Measurements from ENCODE around the gene SLC9A9.
"Not testable (repeated sequence)": the region's sequence is repeated elsewhere in the genome, so short reads cannot be mapped to it uniquely, and the experiment has no call there.

SLC9A9 gene

DNA sequence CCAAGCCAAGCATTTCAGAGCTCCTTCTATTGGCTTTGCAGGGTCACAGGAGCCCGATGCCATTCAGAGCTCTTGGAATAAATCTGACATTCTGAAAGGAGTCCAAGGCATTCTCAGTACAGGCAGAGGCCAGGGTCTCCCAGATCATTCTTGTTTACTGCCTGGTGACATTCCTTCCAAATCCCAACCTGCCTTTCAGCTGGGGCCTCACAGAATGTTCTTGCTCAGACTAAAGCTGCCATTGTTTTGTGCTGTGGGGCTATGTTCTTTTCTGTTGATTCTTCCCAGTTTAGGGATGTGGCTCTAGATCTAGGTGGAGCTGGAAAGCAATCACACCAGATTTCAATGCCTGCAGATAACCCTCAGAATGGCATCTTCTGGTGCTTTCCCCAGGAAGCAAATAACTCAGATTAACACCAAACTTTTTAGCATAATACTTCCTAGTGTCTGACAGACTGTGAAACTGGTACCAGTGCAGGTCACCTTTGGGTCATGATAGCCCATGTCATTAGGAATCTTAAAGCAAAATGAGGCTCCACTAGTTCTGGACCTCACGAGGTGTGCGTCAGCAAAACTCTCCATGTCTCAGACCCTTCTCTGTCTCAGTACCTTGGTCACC lies 561.8 kb downstream of the SLC9A9 start:
- no peak for DNase-seq (ENCODE audit: low spot score)

GRCh38 chr3:143283432-143284128 lies 564.7 kb downstream of the SLC9A9 start:
- no peak for DNase-seq (ENCODE audit: low spot score)

DNA sequence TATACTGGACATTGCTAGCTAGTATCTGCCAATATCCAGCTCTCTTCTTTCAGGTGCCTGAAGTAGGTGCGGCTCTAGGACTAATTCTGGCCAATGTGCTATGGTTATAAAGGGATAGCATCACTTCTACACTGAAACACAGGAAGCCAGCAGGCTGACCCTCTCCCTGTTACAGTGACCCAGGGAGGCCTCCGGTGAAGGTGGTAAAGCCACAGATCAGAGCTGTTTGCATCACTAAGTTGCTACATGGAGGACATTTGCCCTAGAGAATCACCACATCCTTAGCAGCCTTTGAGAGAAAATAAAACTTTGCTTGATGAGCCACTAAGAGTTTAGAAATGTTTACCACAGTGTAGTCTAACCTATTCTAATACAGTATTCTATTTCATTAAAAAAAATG lies 567.3 kb downstream of the SLC9A9 start:
- no peak for DNase-seq (ENCODE audit: low spot score)

DNA sequence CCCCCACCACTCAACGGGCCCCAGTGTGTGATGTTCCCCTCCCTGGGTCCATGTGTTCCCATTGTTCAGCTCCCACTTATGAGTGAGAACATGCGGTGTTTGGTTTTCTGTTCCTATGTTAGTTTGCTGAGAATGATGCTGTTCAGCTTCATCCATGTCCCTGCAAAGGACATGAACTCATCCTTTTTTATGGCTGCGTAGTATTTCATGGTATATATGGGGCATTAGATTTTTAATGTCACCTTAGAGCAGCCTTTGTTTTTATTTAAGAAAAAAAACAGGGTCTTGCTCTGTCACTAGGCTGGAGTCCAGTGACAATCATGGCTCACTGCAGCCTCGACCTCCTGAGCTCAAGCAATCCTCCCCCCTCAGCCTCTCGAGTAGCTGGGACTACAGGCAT lies 568.7 kb downstream of the SLC9A9 start:
- not testable (repeated sequence) for DNase-seq (ENCODE audit: low spot score)

DNA sequence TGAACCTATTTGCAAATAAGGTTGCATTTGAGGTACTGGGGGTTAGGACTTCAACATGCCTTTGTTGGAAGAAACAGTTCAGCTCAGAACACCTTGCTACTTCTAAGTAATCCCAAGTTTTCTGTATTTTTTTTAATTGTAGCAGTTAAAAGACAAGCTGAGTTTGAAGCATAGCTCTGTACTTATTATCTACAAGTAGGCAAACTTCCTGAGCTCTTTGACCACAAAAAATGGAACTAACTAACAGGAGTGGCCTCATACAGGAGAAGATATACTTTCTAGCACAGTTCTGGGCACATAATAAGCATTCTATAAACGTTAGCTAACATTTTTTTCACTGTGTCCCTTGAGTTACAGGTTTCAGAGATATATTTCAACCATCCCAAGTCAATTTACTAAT lies 569.5 kb downstream of the SLC9A9 start:
- DNase-seq (ENCODE audit: low spot score): no peak

DNA sequence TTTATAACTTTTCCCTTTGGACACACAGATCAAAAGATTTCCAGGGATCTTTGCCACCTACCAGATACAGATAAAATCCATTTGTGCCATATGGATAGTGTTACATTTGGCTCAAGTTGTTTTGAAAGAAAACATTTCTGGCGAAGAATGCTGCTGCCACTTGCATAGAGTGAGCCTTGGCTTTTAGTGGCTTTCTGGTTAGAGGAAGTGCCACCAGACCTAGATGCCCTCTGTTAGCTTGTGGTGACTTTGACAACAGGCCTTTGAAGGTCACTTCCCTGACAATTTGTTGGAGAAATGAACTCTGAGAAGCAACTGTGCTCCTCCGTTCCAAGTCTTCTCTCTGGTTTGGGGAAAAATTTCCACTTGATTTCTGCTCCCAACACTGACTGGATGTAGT lies 570.7 kb downstream of the SLC9A9 start:
- no peak for DNase-seq (ENCODE audit: low spot score)

DNA sequence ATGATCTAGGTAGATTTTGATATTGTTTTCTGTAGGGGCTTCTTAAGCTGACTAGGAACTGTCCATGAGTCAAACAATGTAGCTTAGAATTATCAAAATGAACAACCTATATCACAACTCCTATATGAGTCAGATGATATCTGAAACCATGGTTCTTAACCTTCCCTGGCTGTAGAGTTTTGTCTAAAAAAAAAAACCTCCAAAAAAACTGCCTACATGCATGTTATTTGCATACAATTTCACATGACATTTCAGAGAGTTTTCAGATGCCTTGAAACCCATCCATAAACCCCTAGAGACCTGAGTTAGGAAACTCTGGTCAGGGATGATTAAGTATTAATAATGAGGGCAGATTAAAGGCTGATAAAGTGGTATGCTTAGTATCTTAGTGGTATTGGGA lies 571.7 kb downstream of the SLC9A9 start:
- no peak for DNase-seq (ENCODE audit: low spot score)

GRCh38 chr3:143273975-143274690 lies 574.1 kb downstream of the SLC9A9 start:
- no peak for DNase-seq (ENCODE audit: low spot score)

DNA sequence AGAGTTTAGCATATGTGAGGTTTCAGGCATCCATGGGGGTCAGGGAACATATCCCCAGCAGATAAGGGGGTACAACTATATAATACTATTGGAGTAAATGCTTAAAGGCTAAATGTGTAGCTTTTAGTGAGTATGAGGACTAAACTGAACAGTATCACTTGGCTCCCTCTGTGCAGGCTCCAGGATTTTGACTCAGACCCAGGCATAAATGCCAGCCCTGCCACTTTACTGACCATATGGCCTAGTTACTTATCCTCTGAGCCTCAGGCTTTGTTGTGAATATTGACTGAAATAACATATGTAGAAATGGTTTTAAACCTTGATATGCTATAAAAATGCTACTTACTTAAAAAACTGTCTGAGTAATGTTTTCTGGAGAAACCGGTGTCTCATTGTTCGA lies 577.1 kb downstream of the SLC9A9 start:
- DNase-seq (ENCODE audit: low spot score): no peak

DNA sequence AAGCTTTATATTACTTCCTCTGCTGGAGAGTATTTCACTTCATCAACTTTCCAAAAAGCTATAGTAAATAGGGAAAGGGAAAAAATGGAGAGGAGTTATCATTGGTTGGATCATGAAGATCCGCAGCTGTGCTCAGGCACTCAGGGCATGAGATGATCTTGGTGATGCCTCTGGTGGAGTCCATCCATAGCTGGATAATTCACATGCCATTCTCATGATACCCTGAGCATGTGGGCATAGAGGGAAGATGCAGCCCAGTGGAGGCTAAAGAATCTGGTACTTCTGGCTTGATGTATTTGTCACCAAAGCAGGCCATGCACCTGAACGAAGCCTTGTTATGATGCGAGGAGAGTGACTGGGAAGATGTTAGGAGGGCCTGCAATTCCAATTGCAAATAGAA lies 578.5 kb downstream of the SLC9A9 start:
- no peak for DNase-seq (ENCODE audit: low spot score)

DNA sequence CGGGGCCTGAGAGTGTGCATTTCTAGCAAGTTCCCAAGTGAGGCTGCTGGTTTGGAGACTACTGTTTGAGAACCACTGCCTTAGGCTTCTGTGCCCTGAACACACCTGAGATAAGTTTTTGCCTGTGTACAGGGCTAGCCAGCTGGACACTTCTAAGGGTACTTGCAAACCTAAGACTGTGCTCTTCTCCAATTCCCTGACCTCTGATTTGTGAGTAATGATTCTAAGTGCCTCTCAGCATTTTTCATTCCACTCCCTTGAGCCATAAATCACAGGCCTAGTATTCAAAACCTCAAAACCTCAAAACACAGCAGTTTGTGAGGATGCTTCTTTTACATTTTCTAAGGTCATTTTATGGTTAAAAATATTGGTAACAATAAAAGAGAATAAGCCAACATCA lies 580.3 kb downstream of the SLC9A9 start:
- DNase-seq (ENCODE audit: low spot score): no peak

GRCh38 chr3:143266927-143267326 lies 581.3 kb downstream of the SLC9A9 start:
- no peak for DNase-seq (ENCODE audit: low spot score)

DNA sequence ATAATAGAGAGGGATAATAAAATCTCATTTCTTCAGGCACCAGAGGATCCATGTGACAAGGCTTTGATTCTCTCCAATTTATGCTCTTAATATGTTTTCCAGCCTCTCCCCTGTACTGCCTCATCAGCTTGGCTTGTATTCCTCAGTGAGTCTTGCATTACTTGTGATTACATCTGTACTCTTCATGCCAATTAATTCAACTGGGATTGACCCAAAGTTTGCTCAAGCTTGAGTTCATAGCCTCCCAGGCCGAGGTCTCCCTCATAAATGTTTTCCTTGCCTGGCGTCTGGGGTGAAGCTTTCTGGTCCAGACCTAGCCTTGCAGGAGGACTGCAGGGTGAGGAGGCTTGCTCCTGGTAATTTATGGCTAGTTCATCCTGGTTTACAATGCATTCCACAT lies 581.8 kb downstream of the SLC9A9 start:
- DNase-seq (ENCODE audit: low spot score): no peak

DNA sequence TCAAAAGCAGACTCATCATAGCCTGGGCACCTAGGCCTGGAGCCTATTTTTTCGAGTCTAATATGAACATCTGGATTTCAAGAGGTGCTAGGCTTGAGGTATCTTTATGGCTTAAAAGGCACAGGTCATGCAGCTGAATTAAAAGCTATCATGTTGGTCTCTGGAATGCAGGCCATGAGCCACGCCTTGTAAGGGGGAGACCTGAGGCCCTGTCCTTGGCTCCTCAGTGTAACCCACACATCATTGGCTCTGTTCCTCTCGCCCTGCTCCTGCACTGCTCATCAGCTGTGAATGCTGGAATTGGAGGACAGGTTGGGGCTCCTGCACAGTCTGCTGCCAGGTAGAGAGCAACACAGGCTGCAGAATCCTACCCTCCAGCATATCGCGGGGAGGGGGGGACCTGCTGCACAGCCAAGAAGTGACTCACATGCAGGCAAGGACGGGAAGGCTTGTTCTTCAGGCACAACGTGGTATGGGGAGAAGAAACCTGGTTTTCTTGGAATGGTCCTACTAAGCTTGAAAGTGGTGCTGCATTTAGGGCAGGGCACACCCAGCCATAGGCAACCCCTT lies 582.7 kb downstream of the SLC9A9 start:
- DNase-seq (ENCODE audit: low spot score): no peak

- no peak for DNase-seq (ENCODE audit: low spot score)
These were observed 584.3 kb downstream of the SLC9A9 start for GRCh38 chr3:143263852-143264513.

GRCh38 chr3:143261848-143262247 lies 586.4 kb downstream of the SLC9A9 start:
- DNase-seq (ENCODE audit: low spot score): no peak

DNA sequence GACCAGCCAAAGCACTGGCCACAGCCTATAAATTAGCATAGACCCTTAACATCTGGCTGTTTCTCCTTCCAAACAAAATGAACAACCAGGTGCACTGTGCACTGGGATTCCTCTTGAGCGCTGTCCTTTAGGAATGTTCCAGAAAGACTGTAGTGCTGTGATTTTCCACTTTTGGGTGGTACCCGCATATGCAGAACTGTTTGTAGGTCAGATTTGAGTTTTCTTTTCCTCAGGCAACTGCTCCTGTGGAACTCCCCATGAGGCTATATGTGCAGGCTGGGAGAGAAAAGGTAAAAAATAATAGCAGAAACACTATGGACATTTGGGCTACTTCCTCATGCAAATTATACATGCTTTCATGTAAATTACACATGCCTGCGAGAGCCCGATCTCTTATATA lies 589.6 kb downstream of the SLC9A9 start:
- DNase-seq (ENCODE audit: low spot score): no peak

DNA sequence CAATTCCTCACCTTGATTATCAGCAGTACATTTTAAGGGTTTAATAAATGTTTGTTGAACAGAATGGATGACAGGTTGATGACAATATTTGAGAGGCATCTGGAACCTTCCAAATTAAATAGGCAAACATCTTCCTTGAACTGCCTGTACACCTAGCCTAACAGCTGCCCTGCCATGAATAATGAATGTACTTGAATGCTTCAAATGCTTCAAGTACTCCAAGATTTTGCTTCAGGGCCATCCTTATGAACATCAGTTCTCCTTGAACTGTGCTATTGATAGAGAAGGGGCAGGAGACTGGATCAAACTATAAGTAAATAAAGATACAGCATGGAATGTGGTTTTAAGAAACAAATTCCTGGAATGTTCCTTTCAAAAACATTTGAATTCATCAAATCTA lies 591.9 kb downstream of the SLC9A9 start:
- DNase-seq (ENCODE audit: low spot score): no peak

DNA sequence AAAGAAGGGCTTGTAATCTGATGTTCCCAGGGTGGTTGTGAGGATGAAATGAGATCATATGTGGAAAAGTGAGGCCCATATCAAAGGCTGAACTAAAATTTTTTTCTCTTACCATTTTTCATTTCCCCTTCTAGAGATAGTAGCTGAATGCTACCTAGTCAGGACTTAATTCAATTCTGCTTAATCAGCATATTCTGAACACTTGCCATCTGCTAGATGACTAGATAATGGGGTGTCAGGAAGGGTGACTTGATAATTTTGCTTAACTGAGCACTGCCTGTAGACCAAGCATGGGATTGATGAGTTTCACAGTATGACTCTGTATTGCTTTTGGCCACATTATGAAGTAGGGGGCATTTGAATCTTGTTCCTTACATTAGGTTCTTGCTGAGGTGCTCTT lies 592.5 kb downstream of the SLC9A9 start:
- no peak for DNase-seq (ENCODE audit: low spot score)

- no peak for DNase-seq (ENCODE audit: low spot score)
These were observed 595.3 kb downstream of the SLC9A9 start for GRCh38 chr3:143252931-143253330.

DNA sequence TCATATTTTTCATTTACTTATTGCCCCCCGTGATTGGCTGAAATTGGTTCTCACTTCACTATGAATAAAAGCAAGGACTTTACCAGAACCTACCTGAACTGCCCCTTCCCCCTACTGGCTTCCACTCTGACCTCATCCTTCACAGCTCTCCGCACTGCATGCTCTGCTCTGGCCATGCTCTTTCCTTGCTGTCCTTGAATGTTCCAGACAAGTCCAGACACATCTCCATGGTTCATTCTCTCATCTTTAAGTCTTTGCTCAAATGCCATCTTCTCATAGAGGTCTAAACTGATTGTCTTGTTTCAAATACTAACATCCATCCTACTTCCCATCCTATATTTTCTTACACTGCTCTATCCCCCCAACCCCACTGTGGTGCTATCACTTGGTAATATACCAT lies 599.3 kb downstream of the SLC9A9 start:
- DNase-seq (ENCODE audit: low spot score): no peak

GRCh38 chr3:143247073-143247472 lies 601.2 kb downstream of the SLC9A9 start:
- DNase-seq (ENCODE audit: low spot score): no peak

DNA sequence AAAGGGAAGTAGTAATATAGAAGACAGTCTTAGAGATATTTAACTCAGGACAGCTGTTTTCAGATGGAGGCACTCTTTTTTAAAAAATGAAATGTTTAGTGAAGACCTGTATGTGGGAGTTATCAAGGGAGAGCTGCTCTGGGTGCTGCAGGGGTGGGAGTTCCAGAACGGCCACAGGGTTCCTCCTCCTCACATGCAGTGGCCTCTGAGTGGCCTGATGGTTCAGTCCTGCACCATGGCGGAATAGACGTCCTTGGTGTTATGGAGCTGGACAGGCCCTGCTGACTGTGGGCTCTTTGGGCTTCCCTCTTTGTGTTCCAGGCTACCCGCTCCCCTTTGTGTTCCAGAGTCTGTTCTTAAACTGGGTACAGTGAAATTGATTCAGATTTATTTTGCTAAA lies 602.6 kb downstream of the SLC9A9 start:
- no peak for DNase-seq (ENCODE audit: low spot score)

All from CD4-positive, alpha-beta T cell treated with Interleukin-15 for 4 hours (primary cell).